Naive B cell (primary cell): ENCODE measurements around the gene SMURF1. TPM values are rescaled to one million over a fixed set of nuclear protein-coding genes. Genes with fewer than 3 reads are reported as not detected.

Experiments used
- ATAC-seq, 2 donors: fragments of 150-1000 bp; cut with Tn5 transposase; 2 replicates each; pipeline ENCODE4 v1.10.0; 2021; ENCODE audit warnings: low read depth in 2 of 2, mild to moderate bottlenecking in 2 of 2, moderate library complexity in 2 of 2
- DNase-seq: peaks from one replicate; pipeline ENCODE4 v3.0.0; 2022
- H3K27ac Mint-ChIP-seq, 6 donors: one replicate each; pipeline ENCODE4 v1.8.0; 2020 to 2022; ENCODE audit warnings: mild to moderate bottlenecking in 6 of 6, mixed read lengths in 6 of 6, moderate library complexity in 5 of 6, inconsistent platforms in 2 of 6
- H3K27me3 Mint-ChIP-seq, 3 donors: one replicate each; pipeline ENCODE4 v1.8.0; 2021 to 2022; ENCODE audit warnings: mixed read lengths in 3 of 3, mild to moderate bottlenecking in 1 of 3
- H3K36me3 Mint-ChIP-seq, 2 donors: one replicate each; pipeline ENCODE4 v1.8.0; 2020 to 2022; ENCODE audit warnings: mixed read lengths in 2 of 2, inconsistent platforms in 1 of 2, mild to moderate bottlenecking in 1 of 2
- H3K4me1 Mint-ChIP-seq, 3 donors: one replicate each; pipeline ENCODE4 v1.8.0; 2020 to 2022; ENCODE audit warnings: mixed read lengths in 3 of 3, inconsistent platforms in 1 of 3, mild to moderate bottlenecking in 1 of 3, moderate library complexity in 1 of 3
- H3K4me3 Mint-ChIP-seq, 8 donors: one replicate each; pipeline ENCODE4 v1.8.0; 2020 to 2022; ENCODE audit warnings: mild to moderate bottlenecking in 8 of 8, mixed read lengths in 8 of 8, moderate library complexity in 8 of 8, inconsistent platforms in 2 of 8
- H3K9me3 Mint-ChIP-seq, 7 donors: one replicate each; pipeline ENCODE4 v1.8.0; 2020 to 2022; ENCODE audit warnings: mixed read lengths in 7 of 7, mild to moderate bottlenecking in 5 of 7, inconsistent platforms in 2 of 7, moderate library complexity in 1 of 7
- polyA plus RNA-seq, 6 donors: library from polyadenylated mRNA; unstranded; fragments of 300-500 nt; fragmentation: Illumina TruSeq; gene quantifications; one replicate each; pipeline ENCODE4 v1.2.3, GENCODE V29; 2021; ENCODE audit warnings: low read depth in 6 of 6

SMURF1 gene
- polyA plus RNA-seq, 6 donors from 2014 or later, result 0.82 to 3.3 (median 1.7) TPM

GRCh38 chr7:99014113-99014985 is 129.6 kb downstream of the SMURF1 start:
- Mint-ChIP-seq H3K27me3 (no peaks in the 10 kb centered on the region), H3K9me3 (no peaks in the 10 kb centered on the region), H3K4me1 (peaks cover 0 to 7% (median 0%) of the 10 kb centered on the region in 3 donors), H3K36me3 (peaks cover 22 to 39% of the 10 kb centered on the region in 2 donors), H3K27ac (peak overlapping the region in 1 of 6 donors; percentile 59), H3K4me3 (no peak overlapping the region)
- ATAC-seq (no peak), DNase-seq (no peak)

GRCh38 chr7:99013266-99014112 is 130.4 kb downstream of the SMURF1 start:
- H3K36me3 Mint-ChIP-seq, result peaks cover 22 to 39% of the 10 kb centered on the region in 2 donors
- no peak overlapping the region for H3K27ac Mint-ChIP-seq
- peaks cover 0 to 7% (median 0%) of the 10 kb centered on the region in 3 donors for H3K4me1 Mint-ChIP-seq
- ATAC-seq (no peak), DNase-seq (no peak)
- peak overlapping the region in 1 of 8 donors; percentile 5 for H3K4me3 Mint-ChIP-seq
- no peaks in the 10 kb centered on the region for H3K9me3 Mint-ChIP-seq
- H3K27me3 Mint-ChIP-seq, result no peaks in the 10 kb centered on the region

- no peaks in the 10 kb centered on the region for H3K27me3 Mint-ChIP-seq
- peaks cover 0 to 7% (median 0%) of the 10 kb centered on the region in 3 donors for H3K4me1 Mint-ChIP-seq
- no peak overlapping the region for H3K27ac Mint-ChIP-seq
- H3K36me3 Mint-ChIP-seq, result peaks cover 22 to 39% of the 10 kb centered on the region in 2 donors
- ATAC-seq, result no peak
- no peaks in the 10 kb centered on the region for H3K9me3 Mint-ChIP-seq
- no peak for DNase-seq
- H3K4me3 Mint-ChIP-seq, result no peak overlapping the region
Observed at GRCh38 chr7:99012722-99013121, 131.2 kb downstream of the SMURF1 start.

- peaks cover 22 to 40% of the 10 kb centered on the region in 2 donors for H3K36me3 Mint-ChIP-seq
- no peak overlapping the region for H3K4me3 Mint-ChIP-seq
- ATAC-seq, result no peak
- no peaks in the 10 kb centered on the region for H3K9me3 Mint-ChIP-seq
- H3K27ac Mint-ChIP-seq, result no peak overlapping the region
- peaks cover 0 to 7% (median 0%) of the 10 kb centered on the region in 3 donors for H3K4me1 Mint-ChIP-seq
- no peak for DNase-seq
- H3K27me3 Mint-ChIP-seq, result no peaks in the 10 kb centered on the region
Observed at GRCh38 chr7:99011706-99012404, 132.1 kb downstream of the SMURF1 start.

GRCh38 chr7:99011341-99011705 is 132.6 kb downstream of the SMURF1 start:
- H3K4me3 Mint-ChIP-seq, result no peak overlapping the region
- ATAC-seq, result no peak
- peaks cover 0 to 7% (median 0%) of the 10 kb centered on the region in 3 donors for H3K4me1 Mint-ChIP-seq
- no peaks in the 10 kb centered on the region for H3K27me3 Mint-ChIP-seq
- no peak for DNase-seq
- H3K36me3 Mint-ChIP-seq, result peaks cover 22 to 40% of the 10 kb centered on the region in 2 donors
- H3K27ac Mint-ChIP-seq, result no peak overlapping the region
- H3K9me3 Mint-ChIP-seq, result no peaks in the 10 kb centered on the region

- no peak overlapping the region for H3K4me3 Mint-ChIP-seq
- peak overlapping the region in 1 of 6 donors; percentile 37 for H3K27ac Mint-ChIP-seq
- peaks cover 0 to 7% (median 0%) of the 10 kb centered on the region in 3 donors for H3K4me1 Mint-ChIP-seq
- no peak for DNase-seq
- no peak for ATAC-seq
- H3K27me3 Mint-ChIP-seq, result no peaks in the 10 kb centered on the region
- H3K9me3 Mint-ChIP-seq, result no peaks in the 10 kb centered on the region
- H3K36me3 Mint-ChIP-seq, result peaks cover 28 to 42% of the 10 kb centered on the region in 2 donors
Observed at GRCh38 chr7:99010281-99010680, 133.6 kb downstream of the SMURF1 start.

- H3K9me3 Mint-ChIP-seq, result no peaks in the 10 kb centered on the region
- H3K27me3 Mint-ChIP-seq, result no peaks in the 10 kb centered on the region
- peaks cover 28 to 42% of the 10 kb centered on the region in 2 donors for H3K36me3 Mint-ChIP-seq
- DNase-seq (no peak), ATAC-seq (no peak)
- no peaks in the 10 kb centered on the region for H3K4me1 Mint-ChIP-seq
- H3K27ac Mint-ChIP-seq, result no peak overlapping the region
- peak overlapping the region in 1 of 8 donors; percentile 53 for H3K4me3 Mint-ChIP-seq
Observed at GRCh38 chr7:99008921-99009530, 134.9 kb downstream of the SMURF1 start.

GRCh38 chr7:99008181-99008631 is 135.7 kb downstream of the SMURF1 start:
- no peak overlapping the region for H3K4me3 Mint-ChIP-seq
- H3K27ac Mint-ChIP-seq, result no peak overlapping the region
- H3K36me3 Mint-ChIP-seq, result peaks cover 28 to 42% of the 10 kb centered on the region in 2 donors
- H3K9me3 Mint-ChIP-seq, result no peaks in the 10 kb centered on the region
- ATAC-seq (no peak), DNase-seq (no peak)
- H3K4me1 Mint-ChIP-seq, result no peaks in the 10 kb centered on the region
- H3K27me3 Mint-ChIP-seq, result no peaks in the 10 kb centered on the region

- no peak overlapping the region for H3K27ac Mint-ChIP-seq
Observed at GRCh38 chr7:99006739-99007424, 137.0 kb downstream of the SMURF1 start.

GRCh38 chr7:99005776-99006175 is 138.1 kb downstream of the SMURF1 start:
- Mint-ChIP-seq H3K36me3 (peaks cover 27 to 33% of the 10 kb centered on the region in 2 donors), H3K4me1 (peaks cover 0 to 4% (median 0%) of the 10 kb centered on the region in 3 donors)

More at GRCh38 chr7:99006739-99007424, 137.0 kb downstream of the SMURF1 start:
- Mint-ChIP-seq H3K36me3 (peaks cover 28 to 33% of the 10 kb centered on the region in 2 donors), H3K27me3 (no peaks in the 10 kb centered on the region), H3K4me3 (no peak overlapping the region), H3K4me1 (peaks cover 0 to 1% (median 0%) of the 10 kb centered on the region in 3 donors), H3K9me3 (no peaks in the 10 kb centered on the region)
- ATAC-seq, result no peak
- DNase-seq, result no peak

GRCh38 chr7:99004781-99005500 is 139.0 kb downstream of the SMURF1 start:
- Mint-ChIP-seq H3K9me3 (no peaks in the 10 kb centered on the region), H3K36me3 (peaks cover 23 to 27% of the 10 kb centered on the region in 2 donors), H3K27ac (peak overlapping the region in 2 of 6 donors; percentile 54 to 69)

More at GRCh38 chr7:99005776-99006175, 138.1 kb downstream of the SMURF1 start:
- DNase-seq, result peak; percentile 4
- H3K9me3 Mint-ChIP-seq, result no peaks in the 10 kb centered on the region
- H3K27me3 Mint-ChIP-seq, result no peaks in the 10 kb centered on the region
- ATAC-seq, result peak in 1 of 2 donors; percentile 57
- no peak overlapping the region for H3K4me3 Mint-ChIP-seq
- peak overlapping the region in 4 of 6 donors; percentile 8 to 71 (median 24) for H3K27ac Mint-ChIP-seq

More at GRCh38 chr7:99004781-99005500, 139.0 kb downstream of the SMURF1 start:
- Mint-ChIP-seq H3K27me3 (no peaks in the 10 kb centered on the region), H3K4me3 (peak overlapping the region in 1 of 8 donors; percentile 72), H3K4me1 (peaks cover 0 to 4% (median 0%) of the 10 kb centered on the region in 3 donors)
- DNase-seq (no peak), ATAC-seq (no peak)
